Endothelial cell of umbilical vein (primary cell): ENCODE data around the gene ZSCAN32.

Experiments used
- CTCF ChIP-seq, 2 donors: IDR thresholded peaks; 1 replicate in 1 of 2; 2 replicates in 1 of 2; pipeline ENCODE4 v1.5.1; 2011; ENCODE audit warnings: low read length in 2 of 2, mild to moderate bottlenecking in 2 of 2, moderate library complexity in 2 of 2, control low read depth in 1 of 2, inconsistent platforms in 1 of 2, low read depth in 1 of 2; ENCODE audit not compliant: insufficient read depth in 1 of 2; ENCODE audit errors: extremely low read depth in 1 of 2
- EZH2 ChIP-seq: IDR thresholded peaks from 2 replicates; pipeline ENCODE4 v1.6.1; 2012; ENCODE audit warnings: borderline replicate concordance, low read depth, mild to moderate bottlenecking, moderate library complexity, low read length, inconsistent platforms; ENCODE audit not compliant: severe bottlenecking

- no peak for TF ChIP-seq EZH2
- no peak for TF ChIP-seq CTCF (IDR thresholded peaks at IDR 0.05; ENCODE audit: extremely low read depth in 1 of 2, insufficient read depth in 1 of 2, low read depth in 1 of 2, low read length in 2 of 2)
Observed at GRCh38 chr16:3356118-3356517, 44.7 kb downstream of the ZSCAN32 start.
